ENCODE results near the gene KPNA2.
"Not testable (repeated sequence)": the region's sequence is repeated elsewhere in the genome, so short reads cannot be mapped to it uniquely, and the experiment has no call there.

Gene KPNA2

GRCh38 chr17:68061512-68062313 is 26.2 kb downstream of the KPNA2 start:
- ATAC-seq = no peak

- not testable (repeated sequence) for ATAC-seq
Observed at GRCh38 chr17:68065366-68065765, 29.8 kb downstream of the KPNA2 start.

- ATAC-seq = not testable (repeated sequence)
Observed at GRCh38 chr17:68068512-68068911, 33.0 kb downstream of the KPNA2 start.

GRCh38 chr17:68070582-68071444 is 35.3 kb downstream of the KPNA2 start:
- not testable (repeated sequence) for ATAC-seq

- no peak for ATAC-seq
Observed at GRCh38 chr17:68074279-68074678, 38.7 kb downstream of the KPNA2 start.

GRCh38 chr17:68075953-68076607 is 40.5 kb downstream of the KPNA2 start:
- not testable (repeated sequence) for ATAC-seq

GRCh38 chr17:68077498-68077897 is 42.0 kb downstream of the KPNA2 start:
- not testable (repeated sequence) for ATAC-seq

- ATAC-seq = no peak
Observed at GRCh38 chr17:68080411-68081150, 45.0 kb downstream of the KPNA2 start.

- not testable (repeated sequence) for ATAC-seq
Observed at GRCh38 chr17:68081305-68082265, 46.0 kb downstream of the KPNA2 start.

- ATAC-seq = peak in 1 of 2 donors; percentile 36
Observed at GRCh38 chr17:68085771-68086381, 50.3 kb downstream of the KPNA2 start.

GRCh38 chr17:68086666-68087065 is 51.1 kb downstream of the KPNA2 start:
- ATAC-seq = peak; percentile 37 to 38

- ATAC-seq = peak; percentile 42 to 51
Observed at GRCh38 chr17:68087131-68087623, 51.6 kb downstream of the KPNA2 start.

- ATAC-seq = no peak
Observed at GRCh38 chr17:68087851-68088250, 52.3 kb downstream of the KPNA2 start.

GRCh38 chr17:68089881-68090280 is 54.3 kb downstream of the KPNA2 start:
- ATAC-seq = peak in 1 of 2 donors; percentile 51

- no peak for ATAC-seq
Observed at GRCh38 chr17:68094481-68095078, 59.0 kb downstream of the KPNA2 start.

- no peak for ATAC-seq
Observed at GRCh38 chr17:68095205-68095811, 59.8 kb downstream of the KPNA2 start.

- no peak for ATAC-seq
Observed at GRCh38 chr17:68096111-68096510, 60.6 kb downstream of the KPNA2 start.
